PC-9 (cell line): ENCODE results near the gene CIAO2B. TPM values are rescaled to one million over a fixed set of nuclear protein-coding genes. Genes with fewer than 3 reads are reported as not detected.

Experiments
- BruUV-seq: library from RNA; stranded (reverse); fragments of 400-500 nt; replicated peaks from 2 replicates; lab custom pipeline; 2021; lab: Mats Ljungman, UMichigan
- CTCF ChIA-PET: fragments of 300-600 bp; sonication (Branson Sonifier 250); formaldehyde crosslinking; loops from one replicate; lab custom pipeline; 2022; ENCODE audit warnings: antibody characterized with exemption; lab: Charles Lee
- POLR2A ChIA-PET: fragments of 300-600 bp; sonication (Branson Sonifier 250); formaldehyde crosslinking; loops from one replicate; lab custom pipeline; 2022; ENCODE audit warnings: antibody characterized with exemption; ENCODE audit not compliant: unreplicated experiment; lab: Charles Lee
- DNase-seq, 2 experiments: peaks; one replicate each; pipeline versions ENCODE4 v3.0.0 to v3.0.0-alpha.2; 2015 to 2022; ENCODE audit warnings: mixed read lengths in 1 of 2
- H2AFZ ChIP-seq: fragments of 200-600 bp; sonication (generic); 2 replicates; pipeline ENCODE4 v1.8.1; 2017; ENCODE audit warnings: antibody characterized with exemption
- H3F3A ChIP-seq: fragments of 200-600 bp; sonication (generic); 2 replicates; pipeline ENCODE4 v1.8.1; 2017; ENCODE audit warnings: antibody characterized with exemption, mild to moderate bottlenecking, low read depth; ENCODE audit not compliant: insufficient read depth
- H3K27ac ChIP-seq: fragments of 200-600 bp; sonication (generic); 2 replicates; pipeline ENCODE4 v1.6.1; 2016; ENCODE audit warnings: mixed run types
- H3K27me3 ChIP-seq: fragments of 200-600 bp; sonication (generic); 2 replicates; pipeline ENCODE4 v1.6.1; 2016; ENCODE audit warnings: low read depth, mixed run types; ENCODE audit not compliant: insufficient read depth
- H3K36me3 ChIP-seq: fragments of 200-600 bp; sonication (generic); 2 replicates; pipeline ENCODE4 v1.6.1; 2016; ENCODE audit warnings: low read depth, mixed run types
- H3K4me1 ChIP-seq: fragments of 200-600 bp; sonication (generic); replicated peaks from 2 replicates; pipeline ENCODE4 v1.6.1; 2016; ENCODE audit warnings: mixed run types; ENCODE audit not compliant: insufficient read depth
- H3K4me2 ChIP-seq: fragments of 200-600 bp; sonication (generic); 2 replicates; pipeline ENCODE4 v1.6.1; 2017; ENCODE audit warnings: mixed run types
- H3K4me3 ChIP-seq: fragments of 200-600 bp; sonication (generic); 2 replicates; pipeline ENCODE4 v1.6.1; 2016; ENCODE audit warnings: mixed run types
- H3K79me2 ChIP-seq: fragments of 200-600 bp; sonication (generic); 2 replicates; pipeline ENCODE4 v1.6.1; 2017; ENCODE audit warnings: low read depth, mixed run types
- H3K9me2 ChIP-seq: fragments of 200-600 bp; sonication (generic); 2 replicates; pipeline ENCODE4 v1.8.1; 2017; ENCODE audit warnings: mild to moderate bottlenecking; ENCODE audit not compliant: insufficient read depth
- H3K9me3 ChIP-seq: fragments of 200-600 bp; sonication (generic); 2 replicates; pipeline ENCODE4 v1.8.1; 2016; ENCODE audit warnings: low read depth; ENCODE audit not compliant: insufficient read depth
- H4K20me1 ChIP-seq: fragments of 200-600 bp; sonication (generic); 2 replicates; pipeline ENCODE4 v1.8.1; 2017; ENCODE audit not compliant: insufficient read depth
- CTCF ChIP-seq: fragments of 200-600 bp; sonication (generic); conservative IDR thresholded peaks from 2 replicates; pipeline ENCODE4 v1.6.1; 2017; ENCODE audit warnings: mixed run types, antibody characterized with exemption, mild to moderate bottlenecking, moderate library complexity
- EZH2 ChIP-seq: fragments of 200-600 bp; sonication (generic); IDR thresholded peaks from 2 replicates; pipeline ENCODE4 v1.8.0; 2017; ENCODE audit warnings: antibody characterized with exemption, low read depth
- intact Hi-C: fragments of 100-400 bp; cut with micrococcal nuclease; formaldehyde crosslinking; loops from one replicate; pipeline ENCODE4 v1.10.0; 2022; ENCODE audit not compliant: unreplicated experiment
- total RNA-seq: library from RNA; stranded (reverse); gene quantifications from 2 replicates; pipeline ENCODE4 v1.2.3, GENCODE V29; 2021

Gene CIAO2B
- total RNA-seq, 1 experiment from 2014 or later = 87.1 TPM

DNA sequence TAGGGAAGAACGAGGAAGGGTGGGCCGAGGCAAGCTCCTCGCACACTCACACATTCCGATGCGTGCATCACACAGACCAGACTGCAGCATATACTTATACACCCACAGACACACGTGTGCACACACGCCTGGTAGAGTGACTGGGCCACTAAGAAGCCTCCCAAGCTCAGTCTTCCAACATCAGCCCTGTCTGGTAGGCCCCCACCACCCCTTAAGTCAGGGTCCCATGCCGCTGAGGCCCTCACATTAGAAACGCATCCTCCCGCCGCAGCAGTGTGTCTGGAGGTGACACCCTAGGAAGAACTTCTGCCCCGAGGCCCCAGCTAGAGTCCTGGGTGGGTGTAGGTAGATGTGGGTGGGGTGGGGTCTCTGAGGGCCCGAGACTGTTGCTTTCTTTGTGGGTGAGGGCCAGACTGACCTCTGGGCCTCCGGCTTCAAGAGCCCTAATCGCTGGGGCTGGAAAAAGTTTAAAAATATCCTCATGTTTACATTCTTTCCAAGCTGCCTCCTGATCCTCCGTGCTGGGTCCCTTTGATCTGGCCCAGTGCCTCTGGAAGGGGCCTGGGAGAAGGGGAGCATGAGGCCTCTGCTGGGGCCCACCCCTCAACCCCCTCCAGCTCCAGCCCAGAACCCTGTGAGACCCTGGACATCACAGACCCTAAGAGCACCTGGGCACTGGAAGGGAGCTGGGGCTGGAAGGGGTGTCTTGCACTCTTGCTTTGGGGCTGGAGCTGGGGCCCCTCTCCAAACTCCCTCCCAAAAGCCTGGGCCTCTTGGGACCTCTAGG lies 29.2 kb downstream of the CIAO2B start:
- BruUV-seq = no TSS peak
- POLR2A ChIA-PET = interaction anchor here (0.6 kb wide), 1 partner anchor 48 kb away, joined by 4 read pairs; no protein-coding TSS in a partner anchor
- Histone ChIP-seq H3K9me3 (no peaks in the 10 kb centered on the region), H3K36me3 (no peaks in the 10 kb centered on the region), H3K79me2 (no peaks in the 10 kb centered on the region), H3F3A (no peaks in the 10 kb centered on the region), H3K4me3 (no peak overlapping the region), H3K9me2 (no peaks in the 10 kb centered on the region), H3K4me2 (no peak overlapping the region), H3K4me1 (peaks cover 11% of the 10 kb centered on the region), H4K20me1 (no peaks in the 10 kb centered on the region), H3K27ac (no peak overlapping the region), H2AFZ (no peak overlapping the region), H3K27me3 (no peaks in the 10 kb centered on the region)
- intact Hi-C loops = no loop called here
- no peak for TF ChIP-seq CTCF
- CTCF ChIA-PET = interaction anchor here (0.6 to 0.8 kb wide), 2 partner anchors 24 to 87 kb away, joined by 3 to 5 read pairs; no protein-coding TSS in a partner anchor
- no peak for DNase-seq

DNA sequence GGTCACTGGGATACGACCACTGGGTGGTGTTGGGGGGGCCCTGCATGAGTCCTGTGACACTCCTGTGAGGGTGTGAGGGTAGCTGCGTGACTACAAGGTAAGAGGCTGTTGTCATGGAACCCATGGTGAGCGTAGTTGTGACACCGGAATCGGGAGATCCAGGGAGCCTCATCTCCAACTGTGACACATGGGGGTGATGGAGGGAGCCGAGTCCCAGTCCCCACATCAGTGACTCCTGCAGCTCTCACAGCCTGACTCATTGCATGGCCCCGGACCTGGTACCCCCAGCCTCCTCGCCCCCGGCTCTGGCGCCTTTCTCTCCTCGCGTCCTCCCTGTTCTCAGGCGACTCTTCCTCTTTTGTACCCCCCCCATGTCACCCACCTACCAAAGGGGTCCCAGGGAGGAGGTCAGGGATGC lies 29.8 kb downstream of the CIAO2B start:
- Histone ChIP-seq H3K36me3 (no peaks in the 10 kb centered on the region), H3K4me3 (no peak overlapping the region), H3K9me2 (no peaks in the 10 kb centered on the region), H2AFZ (no peak overlapping the region), H3K27ac (no peak overlapping the region), H3K4me2 (no peak overlapping the region), H4K20me1 (no peaks in the 10 kb centered on the region), H3F3A (no peaks in the 10 kb centered on the region), H3K27me3 (no peaks in the 10 kb centered on the region), H3K9me3 (no peaks in the 10 kb centered on the region), H3K4me1 (peaks cover 17% of the 10 kb centered on the region), H3K79me2 (no peaks in the 10 kb centered on the region)
- intact Hi-C loops = no loop called here
- BruUV-seq = no TSS peak
- POLR2A ChIA-PET = interaction anchor here (0.6 kb wide), 2 partner anchors 22 to 47 kb away, joined by 3 to 4 read pairs; no protein-coding TSS in a partner anchor
- no peak for TF ChIP-seq CTCF
- no peak for TF ChIP-seq EZH2
- no peak for DNase-seq
- CTCF ChIA-PET = interaction anchor here (0.6 kb wide), 1 partner anchor 87 kb away, joined by 5 read pairs; no protein-coding TSS in a partner anchor

DNA sequence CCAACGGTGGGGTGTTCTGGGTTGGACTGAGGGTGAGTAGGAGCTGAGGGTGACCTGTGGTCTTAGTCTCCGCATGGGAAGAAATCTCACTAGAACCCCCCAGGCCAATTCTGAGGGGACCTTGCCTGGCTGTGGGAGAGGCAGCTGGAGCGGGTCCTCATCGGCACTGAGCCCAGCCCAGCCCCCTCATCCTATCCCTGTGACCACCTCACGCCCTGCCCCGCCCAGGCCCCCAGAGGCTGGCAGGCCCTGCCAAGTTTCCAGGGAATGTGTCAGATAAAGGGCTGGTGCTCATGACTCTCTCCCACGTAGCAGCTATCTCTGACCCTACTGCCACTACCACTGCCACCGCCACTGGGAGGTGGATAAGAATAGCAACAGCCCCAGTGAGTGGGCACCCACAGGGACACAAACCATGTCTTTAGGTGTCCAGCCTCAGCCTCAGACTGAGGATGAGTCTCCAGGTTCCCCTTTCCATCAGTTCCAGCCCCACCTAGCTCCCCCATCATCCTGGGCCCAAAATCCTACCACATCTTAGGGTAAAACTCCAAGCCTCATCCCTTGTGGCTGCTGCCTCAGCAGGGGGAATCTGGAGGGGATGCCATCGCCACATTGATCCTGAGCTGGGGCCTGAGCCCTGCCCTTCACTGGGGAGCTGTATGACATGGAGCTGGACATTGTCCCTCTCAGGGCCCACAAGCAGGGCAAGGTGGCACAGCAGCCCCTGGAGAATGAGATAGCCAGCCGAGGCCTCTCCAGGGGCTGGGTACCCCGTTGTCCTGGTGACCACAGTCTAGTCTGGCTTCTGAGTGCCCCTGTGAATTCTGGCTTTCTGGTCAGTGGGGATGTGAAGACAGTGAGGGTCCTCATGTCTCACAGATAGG lies 30.4 kb downstream of the CIAO2B start:
- H3K79me2 ChIP-seq = no peaks in the 10 kb centered on the region

More for the DNA sequence above, 30.4 kb downstream of the CIAO2B start:
- H2AFZ ChIP-seq = no peak overlapping the region
- ChIA-PET CTCF (no interaction called here), POLR2A (interaction anchor here (0.6 kb wide), 1 partner anchor 23 kb away, joined by 3 read pairs; no protein-coding TSS in a partner anchor)
- BruUV-seq = no TSS peak
- no peak overlapping the region for H3K4me2 ChIP-seq
- H3K27ac ChIP-seq = no peak overlapping the region
- H3K9me3 ChIP-seq = no peaks in the 10 kb centered on the region
- no peaks in the 10 kb centered on the region for H3K27me3 ChIP-seq
- H3K9me2 ChIP-seq = no peaks in the 10 kb centered on the region
- intact Hi-C loops = no loop called here
- no peak for DNase-seq
- peaks cover 23% of the 10 kb centered on the region for H3K4me1 ChIP-seq
- H3K4me3 ChIP-seq = no peak overlapping the region
- no peaks in the 10 kb centered on the region for H3F3A ChIP-seq
- no peak for TF ChIP-seq EZH2
- no peak for TF ChIP-seq CTCF
- no peaks in the 10 kb centered on the region for H4K20me1 ChIP-seq
- H3K36me3 ChIP-seq = no peaks in the 10 kb centered on the region
